HEK293T (cell line): ENCODE measurements around the gene MTAP.

Experiments
- CTCF ChIA-PET: fragments of 350-600 bp; formaldehyde crosslinking; extraction: SDS; loops from one replicate; lab custom pipeline; 2021; ENCODE audit warnings: antibody characterized with exemption, inconsistent platforms; lab: Yijun Ruan, JAX
- POLR2A ChIA-PET: fragments of 350-600 bp; formaldehyde crosslinking; extraction: SDS; loops from one replicate; lab custom pipeline; 2020; ENCODE audit warnings: antibody characterized with exemption, inconsistent platforms; lab: Yijun Ruan, JAX
- DNase-seq: peaks from one replicate; pipeline ENCODE4 v3.0.0; 2012; ENCODE audit warnings: mixed read lengths; ENCODE audit errors: extremely low spot score
- ARNT ChIP-seq: fragments of 450-650 bp; IDR thresholded peaks from 2 replicates; pipeline ENCODE4 v1.6.1; 2017; ENCODE audit warnings: mild to moderate bottlenecking
- BHLHE40 ChIP-seq: fragments of 450-650 bp; IDR thresholded peaks from 2 replicates; pipeline ENCODE4 v1.6.1; 2016; ENCODE audit warnings: mild to moderate bottlenecking, moderate library complexity, borderline replicate concordance
- CTBP1 ChIP-seq: fragments of 450-650 bp; IDR thresholded peaks from 2 replicates; pipeline ENCODE4 v1.6.1; 2016; ENCODE audit warnings: borderline replicate concordance
- ELF4 ChIP-seq: fragments of 450-650 bp; IDR thresholded peaks from 2 replicates; pipeline ENCODE4 v1.6.1; 2017; ENCODE audit warnings: antibody characterized with exemption
- FOXA1 ChIP-seq: fragments of 450-650 bp; IDR thresholded peaks from 2 replicates; pipeline ENCODE4 v1.6.1; 2016; ENCODE audit warnings: mild to moderate bottlenecking
- FOXK2 ChIP-seq: fragments of 450-650 bp; IDR thresholded peaks from 2 replicates; pipeline ENCODE4 v1.6.1; 2016; ENCODE audit warnings: mild to moderate bottlenecking
- FOXM1 ChIP-seq: fragments of 450-650 bp; IDR thresholded peaks from 2 replicates; pipeline ENCODE4 v1.6.1; 2017; ENCODE audit warnings: mild to moderate bottlenecking, borderline replicate concordance
- HDGF ChIP-seq: fragments of 450-650 bp; IDR thresholded peaks from 2 replicates; pipeline ENCODE4 v1.6.1; 2017; ENCODE audit warnings: antibody characterized with exemption, borderline replicate concordance
- L3MBTL2 ChIP-seq: fragments of 450-650 bp; conservative IDR thresholded peaks from 2 replicates; pipeline ENCODE4 v1.6.1; 2016; ENCODE audit warnings: mild to moderate bottlenecking
- LEF1 ChIP-seq: fragments of 450-650 bp; IDR thresholded peaks from 2 replicates; pipeline ENCODE4 v1.6.1; 2017; ENCODE audit warnings: mild to moderate bottlenecking, borderline replicate concordance
- NFRKB ChIP-seq: fragments of 450-650 bp; IDR thresholded peaks from 2 replicates; pipeline ENCODE4 v1.6.1; 2016; ENCODE audit warnings: mild to moderate bottlenecking, moderate library complexity
- SP1 ChIP-seq: fragments of 450-650 bp; IDR thresholded peaks from 2 replicates; pipeline ENCODE4 v1.6.1; 2017
- SUZ12 ChIP-seq: fragments of 450-650 bp; IDR thresholded peaks from 2 replicates; pipeline ENCODE4 v1.6.1; 2016; ENCODE audit warnings: mild to moderate bottlenecking
- TARDBP ChIP-seq: fragments of 450-650 bp; IDR thresholded peaks from 2 replicates; pipeline ENCODE4 v1.6.1; 2016
- ZNF384 ChIP-seq: fragments of 450-650 bp; IDR thresholded peaks from 2 replicates; pipeline ENCODE4 v1.6.1; 2016
- TF ChIP-seq, protein P1 (sequence below): fragments of 450-650 bp; IDR thresholded peaks from 2 replicates; pipeline ENCODE4 v1.6.1; 2016

Gene MTAP

DNA sequence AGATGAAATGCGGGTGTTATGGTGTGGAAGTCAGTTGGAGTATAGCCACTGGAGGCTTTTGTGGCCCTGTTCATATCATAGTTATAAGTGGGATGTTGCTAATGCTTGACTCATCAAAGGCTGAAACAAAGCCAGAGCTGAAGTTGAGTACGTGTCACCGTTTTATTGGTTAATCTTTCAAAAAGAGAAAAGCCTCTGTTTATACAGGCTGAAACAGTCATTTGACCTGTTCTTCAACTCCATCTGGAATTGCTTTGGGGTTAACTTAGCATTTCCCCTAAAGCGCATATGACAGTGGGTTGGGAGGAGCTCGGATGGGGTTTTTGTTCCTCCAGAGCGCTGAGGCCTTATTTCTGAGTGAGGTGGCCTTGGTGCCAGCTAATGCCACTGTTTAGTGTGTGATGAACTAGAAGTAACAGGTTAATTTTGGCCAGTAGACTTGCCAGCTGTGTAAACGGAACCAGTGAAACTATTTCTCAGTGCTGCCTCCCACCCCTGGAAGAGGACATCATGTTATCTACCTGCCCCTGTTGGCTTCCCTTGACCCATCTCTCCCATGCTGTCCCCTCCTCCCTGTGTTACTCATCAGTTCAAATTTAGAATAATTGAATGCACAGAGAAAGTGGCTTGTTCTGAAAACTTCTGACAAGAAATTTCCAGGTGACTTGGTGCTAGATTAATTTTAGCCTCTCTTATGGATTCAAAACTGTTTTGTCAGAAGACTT lies 34.2 kb downstream of the MTAP start:
- CTCF ChIA-PET: no interaction called here
- no peak for DNase-seq
- POLR2A ChIA-PET: no interaction called here
- TF ChIP-seq SUZ12 (no peak), HDGF (no peak), FOXM1 (no peak), TARDBP (no peak)

- ChIA-PET POLR2A (no interaction called here), CTCF (no interaction called here)
- no peak for DNase-seq
- TF ChIP-seq L3MBTL2: no peak
- no peak for TF ChIP-seq HDGF
Observed at GRCh38 chr9:21837501-21837900, 35.1 kb downstream of the MTAP start.

- no peak for DNase-seq
- TF ChIP-seq FOXM1: no peak
- TF ChIP-seq LEF1: no peak
- POLR2A ChIA-PET: no interaction called here
- CTCF ChIA-PET: no interaction called here
Observed at GRCh38 chr9:21840647-21841046, 38.2 kb downstream of the MTAP start.

DNA sequence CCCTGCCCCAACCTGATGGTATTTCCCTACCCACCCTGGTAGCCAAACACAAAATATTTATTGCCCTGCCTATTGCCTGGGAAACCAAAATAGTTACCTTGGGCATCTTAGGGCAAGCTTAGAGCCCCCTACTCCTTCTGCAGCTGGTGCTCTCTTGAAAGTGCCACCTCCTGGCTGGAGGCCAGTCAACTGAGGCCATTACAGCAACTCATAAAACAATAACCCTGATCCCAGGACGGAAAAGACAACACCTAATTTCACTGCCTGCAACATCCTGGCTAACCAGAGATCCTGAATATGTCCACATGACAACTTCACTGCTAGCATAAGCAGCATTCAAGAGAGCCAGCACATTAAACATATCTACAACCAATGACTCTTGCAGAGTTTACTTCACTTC lies 38.7 kb downstream of the MTAP start:
- POLR2A ChIA-PET: no interaction called here
- TF ChIP-seq ZNF384 (no peak), CTBP1 (no peak), FOXA1 (no peak), LEF1 (no peak), FOXM1 (no peak), TARDBP (no peak), SUZ12 (no peak), ARNT (no peak), L3MBTL2 (no peak), SP1 (no peak), FOXK2 (no peak), BHLHE40 (no peak), HDGF (no peak)
- TF ChIP-seq, protein P1, sequence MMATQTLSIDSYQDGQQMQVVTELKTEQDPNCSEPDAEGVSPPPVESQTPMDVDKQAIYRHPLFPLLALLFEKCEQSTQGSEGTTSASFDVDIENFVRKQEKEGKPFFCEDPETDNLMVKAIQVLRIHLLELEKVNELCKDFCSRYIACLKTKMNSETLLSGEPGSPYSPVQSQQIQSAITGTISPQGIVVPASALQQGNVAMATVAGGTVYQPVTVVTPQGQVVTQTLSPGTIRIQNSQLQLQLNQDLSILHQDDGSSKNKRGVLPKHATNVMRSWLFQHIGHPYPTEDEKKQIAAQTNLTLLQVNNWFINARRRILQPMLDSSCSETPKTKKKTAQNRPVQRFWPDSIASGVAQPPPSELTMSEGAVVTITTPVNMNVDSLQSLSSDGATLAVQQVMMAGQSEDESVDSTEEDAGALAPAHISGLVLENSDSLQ: no peak
- no peak for DNase-seq
- CTCF ChIA-PET: no interaction called here

- no peak for DNase-seq
- CTCF ChIA-PET: no interaction called here
- POLR2A ChIA-PET: no interaction called here
- TF ChIP-seq ARNT (no peak), CTBP1 (no peak), FOXA1 (no peak), SP1 (no peak), ZNF384 (no peak), FOXM1 (no peak), FOXK2 (no peak), HDGF (no peak), BHLHE40 (no peak)
Observed at GRCh38 chr9:21848615-21849014, 46.2 kb downstream of the MTAP start.

GRCh38 chr9:21852754-21853153 lies 50.3 kb downstream of the MTAP start:
- no peak for TF ChIP-seq CTBP1
- no peak for TF ChIP-seq ARNT
- TF ChIP-seq L3MBTL2: no peak
- no peak for TF ChIP-seq NFRKB
- no peak for TF ChIP-seq FOXM1
- CTCF ChIA-PET: no interaction called here
- no peak for DNase-seq
- POLR2A ChIA-PET: no interaction called here

GRCh38 chr9:21853414-21853813 lies 51.0 kb downstream of the MTAP start:
- no peak for TF ChIP-seq TARDBP
- TF ChIP-seq NFRKB: no peak
- no peak for TF ChIP-seq BHLHE40
- no peak for TF ChIP-seq FOXA1
- no peak for TF ChIP-seq ZNF384
- no peak for TF ChIP-seq HDGF
- TF ChIP-seq LEF1: no peak
- TF ChIP-seq SUZ12: no peak
- no peak for TF ChIP-seq SP1
- no peak for TF ChIP-seq CTBP1
- DNase-seq: no peak
- POLR2A ChIA-PET: no interaction called here
- CTCF ChIA-PET: no interaction called here

- CTCF ChIA-PET: no interaction called here
- POLR2A ChIA-PET: no interaction called here
Observed at GRCh38 chr9:21854119-21854518, 51.7 kb downstream of the MTAP start.

More at GRCh38 chr9:21854119-21854518, 51.7 kb downstream of the MTAP start:
- DNase-seq: no peak
- TF ChIP-seq HDGF (no peak), ELF4 (no peak), LEF1 (no peak), ARNT (no peak), CTBP1 (no peak), FOXM1 (no peak), NFRKB (no peak), FOXA1 (no peak)
